Activated B cell treated with CpG ODN at 0.5 μM for 24 hours (primary cell): ENCODE results near the gene HLA-DPA1. TPM values are rescaled to one million over a fixed set of nuclear protein-coding genes. Genes with fewer than 3 reads are reported as not detected.

Experiments
- ATAC-seq: fragments of 200-7000 bp; cut with Tn5 transposase; one replicate; pipeline ENCODE4 v1.10.0; 2021; ENCODE audit warnings: low read depth, mild to moderate bottlenecking, moderate library complexity
- CTCF ChIA-PET: fragments of 350-600 bp; sonication (Branson Sonifier 250); formaldehyde crosslinking; loops from one replicate; lab custom pipeline; 2021; ENCODE audit warnings: antibody characterized with exemption; lab: Charles Lee
- POLR2A ChIA-PET: fragments of 350-600 bp; sonication (Branson Sonifier 250); formaldehyde crosslinking; loops from one replicate; lab custom pipeline; 2021; ENCODE audit warnings: antibody characterized with exemption; lab: Charles Lee
- DNase-seq: peaks from one replicate; pipeline ENCODE4 v3.0.0; 2022
- H3K27ac Mint-ChIP-seq: one replicate; pipeline ENCODE4 v1.8.0; 2020; ENCODE audit warnings: mixed read lengths
- H3K27me3 Mint-ChIP-seq: one replicate; pipeline ENCODE4 v1.8.0; 2021; ENCODE audit warnings: mixed read lengths
- H3K36me3 Mint-ChIP-seq: one replicate; pipeline ENCODE4 v1.8.0; 2021; ENCODE audit warnings: low read depth, mixed read lengths
- H3K4me1 Mint-ChIP-seq: one replicate; pipeline ENCODE4 v1.8.0; 2021; ENCODE audit warnings: mixed read lengths
- H3K4me3 Mint-ChIP-seq: one replicate; pipeline ENCODE4 v1.8.0; 2020; ENCODE audit warnings: mild to moderate bottlenecking, mixed read lengths
- H3K9me3 Mint-ChIP-seq: one replicate; pipeline ENCODE4 v1.8.0; 2020; ENCODE audit warnings: mixed read lengths
- CTCF ChIP-seq: fragments of 200-600 bp; IDR thresholded peaks from one replicate; pipeline ENCODE4 v1.8.0; 2022; ENCODE audit warnings: antibody characterized with exemption, mild to moderate bottlenecking
- intact Hi-C: fragments of 100-400 bp; cut with micrococcal nuclease; formaldehyde crosslinking; loops from one replicate; pipeline ENCODE4 v1.15.1; 2024
- total RNA-seq: library from RNA; stranded (reverse); gene quantifications from 2 replicates; pipeline ENCODE4 v1.2.3, GENCODE V29; 2022

HLA-DPA1 gene
- total RNA-seq, 1 donor from 2014 or later = 718 TPM

DNA sequence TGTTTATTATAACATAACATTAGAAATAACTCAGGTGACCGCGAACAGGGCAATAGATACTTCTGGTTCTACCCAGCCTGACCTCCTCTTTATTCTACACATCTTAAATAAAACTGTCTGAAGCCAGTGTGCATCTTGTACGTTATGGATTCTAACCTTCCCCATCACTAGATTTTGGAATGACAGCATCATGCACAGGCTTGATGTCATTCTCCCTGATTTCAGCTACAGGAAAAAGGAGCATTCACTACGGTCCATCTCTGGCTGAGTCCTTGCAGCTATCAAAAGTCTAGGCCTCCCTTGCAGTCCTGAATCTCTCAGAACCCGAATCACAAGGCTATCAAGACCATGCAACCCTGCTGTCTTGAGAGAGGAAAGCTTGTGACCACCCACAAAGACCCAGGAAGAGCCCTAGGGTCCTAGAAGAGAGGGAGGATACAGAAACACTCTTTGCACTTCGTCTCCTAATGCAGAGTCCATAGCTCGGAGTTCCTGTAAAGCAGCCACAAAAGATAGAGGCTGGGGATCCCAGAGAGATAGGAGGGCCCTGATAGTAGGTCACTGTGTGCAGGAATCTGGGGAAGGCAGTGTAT, 845 bp downstream of the HLA-DPA1 start:
- intact Hi-C loops = loop anchor here (1.0 kb wide), 2 partner anchors 10 to 15 kb away; no protein-coding TSS in a partner anchor
- no peaks in the 10 kb centered on the region for H3K9me3 Mint-ChIP-seq
- CTCF ChIA-PET = interaction anchor here (1.0 to 7.6 kb wide), 8 partner anchors 11 to 56 kb away, joined by 3 to 98 read pairs (median 4); no protein-coding TSS in a partner anchor
- peaks cover 74% of the 10 kb centered on the region for H3K36me3 Mint-ChIP-seq
- DNase-seq = no peak
- no peaks in the 10 kb centered on the region for H3K27me3 Mint-ChIP-seq
- peak overlapping the region; percentile 97 for H3K4me3 Mint-ChIP-seq
- POLR2A ChIA-PET = interaction anchor here (0.6 to 28.7 kb wide), 31 partner anchors 8 to 1348 kb away, joined by 3 to 2264 read pairs (median 8); partner anchors contain the start of genes BRD2, HLA-DMA, HLA-DMB and HLA-DOA
- TF ChIP-seq CTCF = no peak
- H3K27ac Mint-ChIP-seq = peak overlapping the region; percentile 99
- H3K4me1 Mint-ChIP-seq = peaks cover 66% of the 10 kb centered on the region
- no peak for ATAC-seq

- Mint-ChIP-seq H3K27ac (peak overlapping the region; percentile 99), H3K4me1 (peaks cover 72% of the 10 kb centered on the region)
These were observed 1.9 kb downstream of the HLA-DPA1 start for GRCh38 chr6:33071569-33071968.

DNA sequence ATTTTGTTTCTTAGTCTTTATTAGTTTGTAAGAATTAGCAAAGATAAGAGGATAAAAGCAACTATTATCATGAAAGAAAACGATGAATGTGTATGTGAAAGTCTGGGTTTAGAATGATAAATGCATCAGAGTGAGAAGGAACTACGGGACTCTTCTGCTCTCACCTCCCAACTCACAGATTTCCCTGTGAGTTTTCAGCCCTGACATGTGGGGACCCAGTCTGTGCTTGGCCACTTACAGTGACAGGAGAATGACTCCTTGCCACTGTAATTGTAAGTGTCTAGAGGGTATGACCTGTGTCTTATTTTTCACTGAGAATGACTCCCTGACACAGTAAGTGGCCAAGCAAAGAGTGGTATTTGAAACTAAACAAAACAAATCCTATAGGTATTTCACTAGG, 2.5 kb downstream of the HLA-DPA1 start:
- ChIA-PET CTCF (interaction anchor here (7.6 kb wide), 1 partner anchor 54 kb away, joined by 98 read pairs; no protein-coding TSS in a partner anchor), POLR2A (interaction anchor here (0.8 to 28.7 kb wide), 5 partner anchors 9 to 51 kb away, joined by 3 to 2264 read pairs (median 11); partner anchors contain the start of gene HLA-DOA)
- DNase-seq (no peak), ATAC-seq (no peak)
- TF ChIP-seq CTCF = no peak
- intact Hi-C loops = no loop called here
- Mint-ChIP-seq H3K4me1 (peaks cover 79% of the 10 kb centered on the region), H3K36me3 (peaks cover 77% of the 10 kb centered on the region), H3K27me3 (no peaks in the 10 kb centered on the region), H3K9me3 (peaks cover 4% of the 10 kb centered on the region), H3K27ac (peak overlapping the region; percentile 99), H3K4me3 (peak overlapping the region; percentile 97)

More at GRCh38 chr6:33071569-33071968, 1.9 kb downstream of the HLA-DPA1 start:
- Mint-ChIP-seq H3K27me3 (no peaks in the 10 kb centered on the region), H3K4me3 (peak overlapping the region; percentile 97), H3K9me3 (peaks cover 4% of the 10 kb centered on the region), H3K36me3 (peaks cover 77% of the 10 kb centered on the region)
- POLR2A ChIA-PET = interaction anchor here (0.6 to 28.7 kb wide), 14 partner anchors 9 to 1349 kb away, joined by 3 to 2264 read pairs (median 16); partner anchors contain the start of genes BRD2 and HLA-DOA
- CTCF ChIA-PET = interaction anchor here (1.6 to 7.6 kb wide), 2 partner anchors 12 to 55 kb away, joined by 5 to 98 read pairs; no protein-coding TSS in a partner anchor
- intact Hi-C loops = no loop called here
- TF ChIP-seq CTCF = no peak
- DNase-seq (no peak), ATAC-seq (no peak)

DNA sequence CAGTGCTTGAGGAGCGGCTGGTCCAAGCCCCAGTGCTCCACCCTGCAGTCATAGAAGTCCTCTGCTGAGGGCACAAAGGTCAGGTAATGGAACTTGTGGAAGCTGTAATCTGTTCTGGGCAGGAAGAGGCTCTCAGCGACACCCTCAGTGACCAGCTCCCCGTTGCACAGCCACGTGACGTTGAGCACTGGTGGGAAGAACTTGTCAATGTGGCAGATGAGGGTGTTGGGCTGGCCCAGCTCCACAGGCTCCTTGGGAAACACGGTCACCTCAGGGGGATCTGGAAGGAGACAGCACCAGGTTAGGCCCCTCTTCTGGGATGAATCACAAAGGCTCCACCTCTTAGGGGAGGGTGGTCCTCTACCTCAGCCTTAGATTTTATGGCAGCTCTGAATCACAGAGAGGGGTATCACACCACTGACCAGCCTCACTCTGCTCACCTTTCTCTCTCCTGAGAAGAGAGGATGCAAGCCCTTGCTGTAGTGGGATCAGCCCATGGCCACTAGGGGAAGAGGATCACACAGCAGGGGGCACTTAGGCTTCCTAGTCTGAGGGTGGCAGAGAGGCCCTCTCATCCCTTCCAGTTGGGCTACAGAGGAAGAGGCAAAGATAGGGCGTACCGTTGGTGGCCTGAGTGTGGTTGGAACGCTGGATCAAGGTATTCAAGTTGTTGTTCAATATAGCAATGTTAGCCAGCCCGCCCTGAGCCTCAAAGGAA, 4.3 kb downstream of the HLA-DPA1 start:
- H3K27me3 Mint-ChIP-seq = no peaks in the 10 kb centered on the region
- peak overlapping the region; percentile 99 for H3K27ac Mint-ChIP-seq
- H3K9me3 Mint-ChIP-seq = peaks cover 4% of the 10 kb centered on the region
- ChIA-PET CTCF (interaction anchor here (1.0 to 7.6 kb wide), 2 partner anchors 53 kb away, joined by 3 to 98 read pairs; no protein-coding TSS in a partner anchor), POLR2A (interaction anchor here (0.5 to 28.7 kb wide), 5 partner anchors 7 to 49 kb away, joined by 3 to 2264 read pairs (median 11); partner anchors contain the start of gene HLA-DOA)
- ATAC-seq = no peak
- no peak for DNase-seq
- peak overlapping the region; percentile 97 for H3K4me3 Mint-ChIP-seq
- H3K4me1 Mint-ChIP-seq = peaks cover 75% of the 10 kb centered on the region
- intact Hi-C loops = no loop called here
- H3K36me3 Mint-ChIP-seq = peaks cover 92% of the 10 kb centered on the region
- TF ChIP-seq CTCF = no peak
